ENCODE data around the gene SLC29A4.
"Not testable (repeated sequence)": the region's sequence is repeated elsewhere in the genome, so short reads cannot be mapped to it uniquely, and the experiment has no call there.

DNA sequence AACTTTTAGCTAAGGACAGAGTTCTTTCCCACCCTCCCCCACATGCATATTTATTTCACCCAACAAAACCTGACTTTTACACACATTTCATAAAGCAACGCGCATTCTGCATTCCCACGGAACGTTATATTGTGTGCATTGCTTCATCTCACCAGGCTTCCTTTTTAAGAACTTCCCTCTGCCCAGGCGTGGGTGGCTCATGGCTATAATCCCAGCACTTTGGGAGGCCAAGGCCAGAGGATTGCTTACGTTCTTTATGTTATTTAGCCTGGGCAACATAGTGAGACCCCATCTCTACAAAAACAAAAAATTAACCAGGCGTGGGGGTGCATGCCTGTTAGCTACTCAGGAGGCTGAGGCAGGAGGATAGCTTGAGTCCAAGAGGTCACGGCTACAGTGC lies 14.9 kb upstream of the SLC29A4 start:
- TF ChIP-seq, protein P1, sequence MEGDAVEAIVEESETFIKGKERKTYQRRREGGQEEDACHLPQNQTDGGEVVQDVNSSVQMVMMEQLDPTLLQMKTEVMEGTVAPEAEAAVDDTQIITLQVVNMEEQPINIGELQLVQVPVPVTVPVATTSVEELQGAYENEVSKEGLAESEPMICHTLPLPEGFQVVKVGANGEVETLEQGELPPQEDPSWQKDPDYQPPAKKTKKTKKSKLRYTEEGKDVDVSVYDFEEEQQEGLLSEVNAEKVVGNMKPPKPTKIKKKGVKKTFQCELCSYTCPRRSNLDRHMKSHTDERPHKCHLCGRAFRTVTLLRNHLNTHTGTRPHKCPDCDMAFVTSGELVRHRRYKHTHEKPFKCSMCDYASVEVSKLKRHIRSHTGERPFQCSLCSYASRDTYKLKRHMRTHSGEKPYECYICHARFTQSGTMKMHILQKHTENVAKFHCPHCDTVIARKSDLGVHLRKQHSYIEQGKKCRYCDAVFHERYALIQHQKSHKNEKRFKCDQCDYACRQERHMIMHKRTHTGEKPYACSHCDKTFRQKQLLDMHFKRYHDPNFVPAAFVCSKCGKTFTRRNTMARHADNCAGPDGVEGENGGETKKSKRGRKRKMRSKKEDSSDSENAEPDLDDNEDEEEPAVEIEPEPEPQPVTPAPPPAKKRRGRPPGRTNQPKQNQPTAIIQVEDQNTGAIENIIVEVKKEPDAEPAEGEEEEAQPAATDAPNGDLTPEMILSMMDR (IDR thresholded peaks at IDR 0.05), result not testable (repeated sequence)
- not testable (repeated sequence) for TF ChIP-seq TCF7L2 (IDR thresholded peaks at IDR 0.05; ENCODE audit: low read depth, low read length)
